ENCODE data around the gene AEN.

Gene AEN

DNA sequence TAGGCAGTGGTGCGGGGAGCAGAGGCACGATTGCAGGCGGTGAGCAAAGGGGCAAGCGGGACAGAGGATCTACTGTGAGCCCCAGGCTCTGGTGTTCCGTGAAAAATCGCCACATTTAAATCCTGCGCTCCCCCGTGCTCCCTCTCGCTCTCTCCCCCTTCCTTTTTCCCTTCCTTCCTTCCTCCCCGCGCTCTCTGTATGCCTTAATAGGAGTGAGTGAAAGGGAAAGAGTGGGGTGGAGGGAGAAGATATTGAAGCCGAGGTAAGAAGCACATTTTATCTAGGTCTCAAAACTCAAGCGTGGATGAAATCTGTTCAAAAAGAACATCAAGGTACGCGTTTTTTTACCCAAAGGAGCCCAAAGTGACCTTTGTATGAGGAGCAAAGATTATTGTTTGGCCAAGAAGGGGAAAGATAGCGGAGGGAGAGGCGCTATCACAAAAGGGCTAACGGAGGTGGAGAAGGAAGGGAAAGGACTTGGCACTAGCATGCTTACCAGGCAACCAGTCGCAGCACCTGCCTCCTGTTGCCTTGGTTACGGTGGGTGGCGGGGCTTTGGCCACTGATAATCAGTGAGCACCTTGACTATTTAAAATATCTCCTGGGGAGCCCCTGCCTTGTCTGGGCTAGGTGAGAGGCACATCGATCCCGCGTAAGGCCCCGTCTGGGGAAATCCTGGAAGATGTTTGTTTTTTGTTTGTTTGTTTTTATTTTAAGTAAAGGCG is 14.9 kb upstream of the AEN start:
- CTCF ChIA-PET: no interaction called here
- H3K4me3 ChIP-seq (ENCODE audit: control insufficient read depth in 1 of 7, extremely low read depth in 1 of 7, insufficient read depth in 4 of 7, low read depth in 2 of 7, low read length in 6 of 7): peak overlapping the region in 1 of 7 experiments; percentile 11
- POLR2A ChIA-PET: no interaction called here

GRCh38 chr15:88607951-88608350 is 13.2 kb upstream of the AEN start:
- Histone ChIP-seq H3K27ac (ENCODE audit: insufficient read depth in 1 of 2, low read depth in 1 of 2, low read length in 2 of 2, poor library complexity in 1 of 2, severe bottlenecking in 2 of 2) (no peak overlapping the region), H3K9me3 (ENCODE audit: control extremely low read depth in 1 of 5, control insufficient read depth in 4 of 5, insufficient read depth in 2 of 5, low read depth in 1 of 5, low read length in 4 of 5) (no peaks in the 10 kb centered on the region), H3K36me3 (ENCODE audit: control insufficient read depth in 4 of 4, insufficient read depth in 4 of 4, low read length in 3 of 4) (no peaks in the 10 kb centered on the region), H3K4me1 (ENCODE audit: control extremely low read depth in 1 of 4, control insufficient read depth in 4 of 4, insufficient read depth in 4 of 4, low read length in 3 of 4) (peaks cover 0 to 25% (median 18%) of the 10 kb centered on the region in 4 experiments), H3K4me3 (ENCODE audit: control insufficient read depth in 1 of 7, extremely low read depth in 1 of 7, insufficient read depth in 4 of 7, low read depth in 2 of 7, low read length in 6 of 7) (no peak overlapping the region), H3K27me3 (replicated peaks in 2 of 5; ENCODE audit: control insufficient read depth in 4 of 5, insufficient read depth in 5 of 5, low read length in 4 of 5) (peaks cover 24 to 61% (median 43%) of the 10 kb centered on the region in 5 experiments)
- no peak for DNase-seq
- POLR2A ChIA-PET: no interaction called here
- WGBS (ENCODE audit: insufficient coverage): no CpG with 5 or more reads among the region's 1 CpG
- CTCF ChIA-PET: no interaction called here

More for the DNA sequence above, 14.9 kb upstream of the AEN start:
- 11% methylated on average over 11 of the region's 26 CpGs for WGBS (ENCODE audit: insufficient coverage)
- Histone ChIP-seq H3K36me3 (ENCODE audit: control insufficient read depth in 4 of 4, insufficient read depth in 4 of 4, low read length in 3 of 4) (no peaks in the 10 kb centered on the region), H3K27me3 (replicated peaks in 2 of 5; ENCODE audit: control insufficient read depth in 4 of 5, insufficient read depth in 5 of 5, low read length in 4 of 5) (peaks cover 25 to 69% (median 43%) of the 10 kb centered on the region in 5 experiments), H3K4me1 (ENCODE audit: control extremely low read depth in 1 of 4, control insufficient read depth in 4 of 4, insufficient read depth in 4 of 4, low read length in 3 of 4) (peaks cover 0 to 25% (median 18%) of the 10 kb centered on the region in 4 experiments), H3K9me3 (ENCODE audit: control extremely low read depth in 1 of 5, control insufficient read depth in 4 of 5, insufficient read depth in 2 of 5, low read depth in 1 of 5, low read length in 4 of 5) (no peaks in the 10 kb centered on the region), H3K27ac (ENCODE audit: insufficient read depth in 1 of 2, low read depth in 1 of 2, low read length in 2 of 2, poor library complexity in 1 of 2, severe bottlenecking in 2 of 2) (no peak overlapping the region)
- DNase-seq: no peak

- 47% methylated on average over 4 of the region's 4 CpGs for WGBS (ENCODE audit: insufficient coverage)
- CTCF ChIA-PET: interaction anchor here (1.0 to 1.2 kb wide), 2 partner anchors 124 to 220 kb away, joined by 3 read pairs; no protein-coding TSS in a partner anchor
Observed at GRCh38 chr15:88608607-88609181, 12.4 kb upstream of the AEN start.

DNA sequence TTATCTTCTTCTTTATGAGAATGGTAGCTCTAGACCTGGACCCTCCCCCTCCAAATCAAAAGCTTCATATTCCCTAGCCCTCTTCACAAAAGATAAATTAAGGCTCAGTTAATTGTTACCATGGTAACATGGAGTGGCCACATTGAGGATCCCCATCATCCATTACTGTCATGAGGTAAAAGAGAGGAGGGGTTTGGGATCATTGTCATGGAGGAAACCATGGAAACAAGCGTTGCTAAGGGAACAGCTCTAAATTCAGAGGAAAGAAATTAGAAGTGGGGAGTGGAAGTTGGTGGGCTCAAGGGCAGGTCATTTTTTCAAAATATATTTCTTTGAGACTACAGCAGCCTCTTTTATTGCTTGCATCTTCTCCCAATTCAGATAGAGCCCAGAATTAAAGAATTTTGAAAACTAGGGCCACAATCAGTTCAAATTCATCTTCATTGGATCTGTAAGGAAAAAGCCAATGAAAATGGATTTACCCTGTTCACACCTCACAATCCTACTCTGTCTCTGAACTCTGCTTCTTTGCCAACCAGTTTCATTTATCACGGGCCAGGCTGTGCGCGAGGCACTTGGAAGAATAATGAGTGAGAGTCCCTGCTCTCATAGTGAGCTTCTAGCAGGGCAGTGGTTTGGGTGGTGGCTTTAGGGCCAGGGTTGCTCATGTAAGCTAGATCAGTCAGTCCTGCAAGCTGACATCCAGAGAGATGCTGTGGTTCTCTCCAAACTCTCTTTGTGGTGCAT is 11.6 kb upstream of the AEN start:
- DNase-seq: no peak
- Histone ChIP-seq H3K27ac (ENCODE audit: insufficient read depth in 1 of 2, low read depth in 1 of 2, low read length in 2 of 2, poor library complexity in 1 of 2, severe bottlenecking in 2 of 2) (no peak overlapping the region), H3K27me3 (replicated peaks in 2 of 5; ENCODE audit: control insufficient read depth in 4 of 5, insufficient read depth in 5 of 5, low read length in 4 of 5) (peaks cover 23 to 48% (median 33%) of the 10 kb centered on the region in 5 experiments), H3K9me3 (ENCODE audit: control extremely low read depth in 1 of 5, control insufficient read depth in 4 of 5, insufficient read depth in 2 of 5, low read depth in 1 of 5, low read length in 4 of 5) (no peaks in the 10 kb centered on the region), H3K36me3 (ENCODE audit: control insufficient read depth in 4 of 4, insufficient read depth in 4 of 4, low read length in 3 of 4) (no peaks in the 10 kb centered on the region), H3K4me1 (ENCODE audit: control extremely low read depth in 1 of 4, control insufficient read depth in 4 of 4, insufficient read depth in 4 of 4, low read length in 3 of 4) (peaks cover 0 to 21% (median 16%) of the 10 kb centered on the region in 4 experiments), H3K4me3 (ENCODE audit: control insufficient read depth in 1 of 7, extremely low read depth in 1 of 7, insufficient read depth in 4 of 7, low read depth in 2 of 7, low read length in 6 of 7) (no peak overlapping the region)
- WGBS (ENCODE audit: insufficient coverage): 95% methylated on average over 3 of the region's 4 CpGs
- CTCF ChIA-PET: interaction anchor here (0.8 to 1.2 kb wide), 3 partner anchors 13 to 220 kb away, joined by 3 read pairs; no protein-coding TSS in a partner anchor
- POLR2A ChIA-PET: no interaction called here

More at GRCh38 chr15:88608607-88609181, 12.4 kb upstream of the AEN start:
- Histone ChIP-seq H3K36me3 (ENCODE audit: control insufficient read depth in 4 of 4, insufficient read depth in 4 of 4, low read length in 3 of 4) (no peaks in the 10 kb centered on the region), H3K27me3 (replicated peaks in 2 of 5; ENCODE audit: control insufficient read depth in 4 of 5, insufficient read depth in 5 of 5, low read length in 4 of 5) (peaks cover 23 to 54% (median 41%) of the 10 kb centered on the region in 5 experiments), H3K27ac (ENCODE audit: insufficient read depth in 1 of 2, low read depth in 1 of 2, low read length in 2 of 2, poor library complexity in 1 of 2, severe bottlenecking in 2 of 2) (no peak overlapping the region), H3K4me3 (ENCODE audit: control insufficient read depth in 1 of 7, extremely low read depth in 1 of 7, insufficient read depth in 4 of 7, low read depth in 2 of 7, low read length in 6 of 7) (no peak overlapping the region), H3K9me3 (ENCODE audit: control extremely low read depth in 1 of 5, control insufficient read depth in 4 of 5, insufficient read depth in 2 of 5, low read depth in 1 of 5, low read length in 4 of 5) (no peaks in the 10 kb centered on the region), H3K4me1 (ENCODE audit: control extremely low read depth in 1 of 4, control insufficient read depth in 4 of 4, insufficient read depth in 4 of 4, low read length in 3 of 4) (peaks cover 0 to 25% (median 18%) of the 10 kb centered on the region in 4 experiments)
- POLR2A ChIA-PET: no interaction called here
- no peak for DNase-seq

DNA sequence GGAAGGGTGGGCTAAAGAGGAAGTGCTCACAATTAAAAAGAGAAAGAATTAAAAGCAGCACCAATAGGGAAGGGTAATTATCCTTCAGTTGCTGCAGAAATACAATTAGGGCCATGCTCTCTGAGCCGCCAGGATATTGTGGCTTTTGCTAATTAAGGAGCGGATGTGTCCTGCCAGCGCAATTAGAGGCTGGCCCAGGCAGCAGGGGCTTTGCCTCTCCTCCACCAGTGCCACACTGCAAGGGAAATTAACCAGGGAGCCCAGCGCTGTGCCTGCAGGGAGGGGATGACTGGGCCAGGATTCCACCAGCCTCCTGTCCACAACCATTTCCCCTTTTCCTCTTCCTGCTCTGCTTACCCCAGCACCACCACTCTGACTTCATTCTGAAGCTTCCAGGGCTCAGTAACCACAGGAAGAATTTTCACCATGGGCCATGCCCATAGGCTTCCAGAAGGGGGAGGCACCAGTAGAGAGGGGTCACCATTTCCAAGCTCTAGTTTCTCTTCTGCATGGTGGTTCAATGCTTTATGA is 10.4 kb upstream of the AEN start:
- 19% methylated on average over 2 of the region's 4 CpGs for WGBS (ENCODE audit: insufficient coverage)
- POLR2A ChIA-PET: no interaction called here
- peak in 2 of 3 donors; percentile 43 to 48 for DNase-seq
- Histone ChIP-seq H3K9me3 (ENCODE audit: control extremely low read depth in 1 of 5, control insufficient read depth in 4 of 5, insufficient read depth in 2 of 5, low read depth in 1 of 5, low read length in 4 of 5) (no peaks in the 10 kb centered on the region), H3K27ac (ENCODE audit: insufficient read depth in 1 of 2, low read depth in 1 of 2, low read length in 2 of 2, poor library complexity in 1 of 2, severe bottlenecking in 2 of 2) (no peak overlapping the region), H3K36me3 (ENCODE audit: control insufficient read depth in 4 of 4, insufficient read depth in 4 of 4, low read length in 3 of 4) (no peaks in the 10 kb centered on the region), H3K4me1 (ENCODE audit: control extremely low read depth in 1 of 4, control insufficient read depth in 4 of 4, insufficient read depth in 4 of 4, low read length in 3 of 4) (peaks cover 0 to 11% (median 8%) of the 10 kb centered on the region in 4 experiments), H3K27me3 (replicated peaks in 2 of 5; ENCODE audit: control insufficient read depth in 4 of 5, insufficient read depth in 5 of 5, low read length in 4 of 5) (peaks cover 21 to 35% (median 25%) of the 10 kb centered on the region in 5 experiments), H3K4me3 (ENCODE audit: control insufficient read depth in 1 of 7, extremely low read depth in 1 of 7, insufficient read depth in 4 of 7, low read depth in 2 of 7, low read length in 6 of 7) (peak overlapping the region in 1 of 7 experiments; percentile 4)
- CTCF ChIA-PET: interaction anchor here (0.9 to 1.1 kb wide), 2 partner anchors 14 to 138 kb away, joined by 3 read pairs; no protein-coding TSS in a partner anchor

DNA sequence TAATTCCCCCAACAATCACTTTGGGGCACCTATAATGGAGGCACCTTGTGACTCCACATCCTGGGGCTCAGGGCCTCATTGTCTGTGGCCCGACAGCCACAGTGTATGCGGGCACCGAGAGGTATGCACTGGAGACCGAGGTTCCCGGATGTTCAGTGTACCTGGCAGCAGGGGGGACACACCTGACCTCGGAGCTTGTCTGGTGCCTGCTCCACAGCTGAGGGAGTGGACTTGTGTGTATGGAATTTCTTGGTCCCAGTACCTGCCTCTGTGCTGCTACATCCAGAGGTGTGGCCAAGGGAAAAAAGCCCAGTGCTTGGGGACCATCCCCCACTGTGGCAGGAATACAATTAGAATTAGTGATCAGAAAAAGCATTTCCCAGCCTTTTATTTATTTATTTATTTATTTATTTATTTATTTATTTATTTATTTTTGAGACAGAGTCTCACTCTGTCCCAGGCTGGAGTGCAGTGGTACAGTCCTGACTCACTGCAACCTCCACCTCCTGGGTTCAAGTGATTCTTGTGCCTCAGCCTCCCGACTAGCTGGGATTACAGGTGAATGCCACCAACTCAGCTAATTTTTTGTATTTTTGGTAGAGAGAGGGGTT is 8.8 kb upstream of the AEN start:
- H3K27ac ChIP-seq (ENCODE audit: insufficient read depth in 1 of 2, low read depth in 1 of 2, low read length in 2 of 2, poor library complexity in 1 of 2, severe bottlenecking in 2 of 2): no peak overlapping the region
- POLR2A ChIA-PET: no interaction called here
- H3K4me1 ChIP-seq (ENCODE audit: control extremely low read depth in 1 of 4, control insufficient read depth in 4 of 4, insufficient read depth in 4 of 4, low read length in 3 of 4): peaks cover 0 to 11% (median 8%) of the 10 kb centered on the region in 4 experiments
- no peaks in the 10 kb centered on the region for H3K9me3 ChIP-seq (ENCODE audit: control extremely low read depth in 1 of 5, control insufficient read depth in 4 of 5, insufficient read depth in 2 of 5, low read depth in 1 of 5, low read length in 4 of 5)
- H3K36me3 ChIP-seq (ENCODE audit: control insufficient read depth in 4 of 4, insufficient read depth in 4 of 4, low read length in 3 of 4): no peaks in the 10 kb centered on the region
- peaks cover 8 to 20% (median 11%) of the 10 kb centered on the region in 5 experiments for H3K27me3 ChIP-seq (replicated peaks in 2 of 5; ENCODE audit: control insufficient read depth in 4 of 5, insufficient read depth in 5 of 5, low read length in 4 of 5)
- no peak for DNase-seq
- CTCF ChIA-PET: no interaction called here
- WGBS (ENCODE audit: insufficient coverage): 96% methylated on average over 4 of the region's 7 CpGs
- no peak overlapping the region for H3K4me3 ChIP-seq (ENCODE audit: control insufficient read depth in 1 of 7, extremely low read depth in 1 of 7, insufficient read depth in 4 of 7, low read depth in 2 of 7, low read length in 6 of 7)
